H1 (cell line): Measurements from ENCODE around the gene VPS13C.

Source experiments
- CTCF ChIP-seq, 3 experiments: IDR thresholded peaks; 1 replicate in 2 of 3; 2 replicates in 1 of 3; pipeline versions ENCODE4 v1.5.1 to v1.6.1; 2011; ENCODE audit warnings: low read length in 3 of 3, mild to moderate bottlenecking in 3 of 3, inconsistent platforms in 2 of 3, low read depth in 1 of 3, moderate library complexity in 1 of 3; ENCODE audit not compliant: insufficient read depth in 1 of 3; ENCODE audit errors: control extremely low read depth in 1 of 3
- KDM1A ChIP-seq: fragments of 200-600, 300-600 bp; sonication (generic); IDR thresholded peaks from 2 replicates; pipeline ENCODE4 v1.7.1; 2016; ENCODE audit warnings: mild to moderate bottlenecking, low read length, borderline replicate concordance
- NRF1 ChIP-seq: IDR thresholded peaks from 2 replicates; pipeline ENCODE4 v1.6.1; 2011; ENCODE audit warnings: mild to moderate bottlenecking, low read depth, low read length, improper control_type of control experiment
- POLR2A ChIP-seq, 2 experiments: IDR thresholded peaks; 1 replicate in 1 of 2; 2 replicates in 1 of 2; pipeline ENCODE4 v1.6.1; 2011; ENCODE audit warnings: low read depth in 2 of 2, low read length in 2 of 2, mild to moderate bottlenecking in 2 of 2; ENCODE audit errors: control extremely low read depth in 1 of 2

GRCh38 chr15:62054979-62055378 lies 5.3 kb downstream of the VPS13C start:
- TF ChIP-seq CTCF (IDR thresholded peaks at IDR 0.05; ENCODE audit: control extremely low read depth in 1 of 3, insufficient read depth in 1 of 3, low read depth in 1 of 3, low read length in 3 of 3) = no peak
- TF ChIP-seq KDM1A = no peak
- no peak for TF ChIP-seq NRF1
- no peak for TF ChIP-seq POLR2A (IDR thresholded peaks at IDR 0.05; ENCODE audit: control extremely low read depth in 1 of 2, low read depth in 2 of 2, low read length in 2 of 2)
